Measurements from ENCODE around the gene HNF1B.

- TF ChIP-seq CTCF (IDR thresholded peaks at IDR 0.05): peak; percentile 42
- TF ChIP-seq FOXJ3 (CRISPR knock-in tag; IDR thresholded peaks at IDR 0.05): no peak
- no peak for TF ChIP-seq EP300 (IDR thresholded peaks at IDR 0.05; ENCODE audit: borderline replicate concordance in 1 of 2, low read depth in 1 of 2, low read length in 1 of 2)
- no peak for TF ChIP-seq RFX5 (IDR thresholded peaks at IDR 0.05; ENCODE audit: low read length)
- TF ChIP-seq POLR2AphosphoS5 (IDR thresholded peaks at IDR 0.05; ENCODE audit: low read depth, low read length): no peak
These were observed 7.8 kb downstream of the HNF1B start for GRCh38 chr17:37737081-37737480.

Measured in SK-N-SH (cell line).